ENCODE results near the gene HPS3. TPM values are rescaled to one million over a fixed set of nuclear protein-coding genes. Genes with fewer than 3 reads are reported as not detected.
A peak's percentile ranks its signal among the peaks of the same experiment; 100 is the strongest.

HPS3 gene
- total RNA-seq = 24.1 and 26.2 TPM in 2 replicates
- long read RNA-seq, full-length matches to known transcripts = 52 of 100 reads
- long read RNA-seq, partial matches to known transcripts = 26 of 100 reads
- long read RNA-seq, other reads (novel, unspliced or antisense) = 22 of 100 reads

GRCh38 chr3:149129326-149130205 lies at the start of gene HPS3:
Gene HPS3 (plus strand): TSS chr3:149129638. CDS start chr3:149129724, 86 bp downstream.
- H3K27me3 Mint-ChIP-seq = peaks cover 5% of the 10 kb centered on the region
- no peaks in the 10 kb centered on the region for H3K9me3 Mint-ChIP-seq (ENCODE audit: low read depth)
- peak within 1 kb of the TSS; percentile 87 for H3K27ac Mint-ChIP-seq
- peaks cover 21% of the 10 kb centered on the region for H3K4me1 Mint-ChIP-seq (ENCODE audit: low read depth)
- peak; percentile 76 for DNase-seq (ENCODE audit: low spot score, unreplicated experiment)
- H3K36me3 Mint-ChIP-seq (ENCODE audit: insufficient read depth) = peaks cover 5% of the 10 kb centered on the region
- peak within 1 kb of the TSS; percentile 89 for H3K4me3 Mint-ChIP-seq (ENCODE audit: low read depth)
- peak; percentile 8 for TF ChIP-seq CTCF (IDR thresholded peaks at IDR 0.05; ENCODE audit: unreplicated experiment)

DNA sequence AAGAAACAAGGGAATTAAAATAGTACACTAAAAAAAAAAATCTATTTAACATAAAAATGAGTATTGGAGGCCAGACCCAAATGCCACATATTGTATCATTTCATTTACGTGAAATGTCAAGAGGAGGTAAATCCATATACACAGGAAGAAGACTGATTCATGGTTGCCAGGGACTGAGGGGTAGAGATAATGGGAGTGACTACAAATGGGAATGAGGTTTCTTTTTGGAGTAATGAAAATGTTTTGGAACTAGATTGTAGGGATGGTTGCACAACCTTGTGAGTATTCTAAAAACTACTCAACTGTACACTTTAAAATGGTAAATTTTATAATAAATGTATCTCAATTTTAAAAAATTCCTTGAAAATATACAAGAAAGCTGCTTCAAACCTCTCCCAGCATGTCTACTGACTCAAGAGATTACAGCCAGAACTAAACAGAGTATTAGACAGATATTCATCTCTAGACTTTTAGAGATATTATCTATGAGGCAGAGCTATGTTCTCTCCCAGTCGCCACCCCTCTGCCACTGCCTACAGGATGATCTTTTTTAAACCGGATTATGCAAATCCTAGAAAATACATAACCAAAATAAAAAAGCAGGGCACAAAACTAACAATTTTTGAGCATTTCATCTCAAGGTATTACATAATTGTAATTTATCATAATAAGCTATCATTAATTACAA lies 49.3 kb upstream of the HPS3 start:
- peaks cover 19% of the 10 kb centered on the region for H3K36me3 Mint-ChIP-seq (ENCODE audit: insufficient read depth)
- DNase-seq (ENCODE audit: low spot score, unreplicated experiment) = no peak
- H3K27ac Mint-ChIP-seq = no peak overlapping the region
- peaks cover 6% of the 10 kb centered on the region for H3K4me1 Mint-ChIP-seq (ENCODE audit: low read depth)
- H3K27me3 Mint-ChIP-seq = no peaks in the 10 kb centered on the region
- no peak for TF ChIP-seq CTCF (IDR thresholded peaks at IDR 0.05; ENCODE audit: unreplicated experiment)
- H3K4me3 Mint-ChIP-seq (ENCODE audit: low read depth) = no peak overlapping the region
- no peaks in the 10 kb centered on the region for H3K9me3 Mint-ChIP-seq (ENCODE audit: low read depth)

DNA sequence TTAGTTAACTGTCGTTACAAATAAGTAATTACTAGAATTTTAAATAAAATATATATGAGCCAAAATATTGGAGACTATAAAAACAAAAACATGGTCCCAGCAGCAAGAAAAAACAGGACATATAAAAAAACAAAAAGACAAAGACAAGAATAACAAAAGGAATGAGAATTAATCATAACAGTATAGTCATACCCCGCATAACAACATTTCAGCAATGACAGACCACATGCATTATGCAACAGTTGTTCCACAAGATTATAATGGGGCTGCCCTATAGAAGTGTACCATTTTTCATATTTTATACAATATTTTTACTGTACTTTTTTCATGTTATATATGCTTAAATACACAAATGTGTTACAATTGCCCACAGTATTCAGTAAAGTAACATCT lies 48.7 kb upstream of the HPS3 start:
- no peaks in the 10 kb centered on the region for H3K9me3 Mint-ChIP-seq (ENCODE audit: low read depth)
- H3K27me3 Mint-ChIP-seq = no peaks in the 10 kb centered on the region
- peaks cover 19% of the 10 kb centered on the region for H3K36me3 Mint-ChIP-seq (ENCODE audit: insufficient read depth)
- DNase-seq (ENCODE audit: low spot score, unreplicated experiment) = no peak
- H3K4me3 Mint-ChIP-seq (ENCODE audit: low read depth) = no peak overlapping the region
- H3K27ac Mint-ChIP-seq = no peak overlapping the region
- peaks cover 9% of the 10 kb centered on the region for H3K4me1 Mint-ChIP-seq (ENCODE audit: low read depth)
- TF ChIP-seq CTCF (IDR thresholded peaks at IDR 0.05; ENCODE audit: unreplicated experiment) = no peak

- peaks cover 9% of the 10 kb centered on the region for H3K4me1 Mint-ChIP-seq (ENCODE audit: low read depth)
- H3K27ac Mint-ChIP-seq = no peak overlapping the region
- no peaks in the 10 kb centered on the region for H3K27me3 Mint-ChIP-seq
- H3K4me3 Mint-ChIP-seq (ENCODE audit: low read depth) = no peak overlapping the region
- DNase-seq (ENCODE audit: low spot score, unreplicated experiment) = no peak
- peaks cover 21% of the 10 kb centered on the region for H3K36me3 Mint-ChIP-seq (ENCODE audit: insufficient read depth)
- H3K9me3 Mint-ChIP-seq (ENCODE audit: low read depth) = peaks cover 3% of the 10 kb centered on the region
- TF ChIP-seq CTCF (IDR thresholded peaks at IDR 0.05; ENCODE audit: unreplicated experiment) = no peak
These were observed 47.7 kb upstream of the HPS3 start for GRCh38 chr3:149081772-149082171.

DNA sequence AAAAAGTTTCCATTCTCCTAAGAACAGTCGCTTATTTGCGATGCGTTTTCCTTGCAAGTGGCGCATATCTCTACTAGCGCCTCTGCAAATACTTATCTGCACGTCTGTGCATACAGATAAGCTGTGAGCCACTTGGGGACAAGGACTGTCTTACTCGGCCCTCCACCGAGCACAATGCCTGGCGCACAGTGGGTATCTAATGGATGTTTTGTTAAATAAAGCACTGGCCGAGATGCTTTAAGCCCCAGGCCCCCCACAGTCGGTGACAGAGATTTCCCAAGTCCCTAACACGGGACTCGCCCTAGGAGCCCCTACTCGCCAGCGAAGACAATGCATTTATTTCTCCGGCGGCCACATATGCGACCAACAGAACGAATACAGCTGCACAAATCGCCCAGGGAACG lies 43.6 kb upstream of the HPS3 start:
- no peak for DNase-seq (ENCODE audit: low spot score, unreplicated experiment)
- Mint-ChIP-seq H3K4me1 (ENCODE audit: low read depth) (peaks cover 8% of the 10 kb centered on the region), H3K36me3 (ENCODE audit: insufficient read depth) (peaks cover 18% of the 10 kb centered on the region), H3K27ac (peak overlapping the region; percentile 97), H3K27me3 (no peaks in the 10 kb centered on the region), H3K4me3 (ENCODE audit: low read depth) (peak overlapping the region; percentile 97), H3K9me3 (ENCODE audit: low read depth) (peaks cover 4% of the 10 kb centered on the region)
- no peak for TF ChIP-seq CTCF (IDR thresholded peaks at IDR 0.05; ENCODE audit: unreplicated experiment)
